GM21528 (cell line): ENCODE measurements around the gene TRERF1.
"Not testable (repeated sequence)": the region's sequence is repeated elsewhere in the genome, so short reads cannot be mapped to it uniquely, and the experiment has no call there.

Experiments
- ATAC-seq: cut with Tn5 transposase; IDR thresholded peaks from one replicate; pipeline ENCODE4 v1.9.1; 2021; ENCODE audit warnings: mild to moderate bottlenecking, moderate library complexity; ENCODE audit not compliant: unreplicated experiment, low FRiP score

The TRERF1 gene

GRCh38 chr6:42451333-42452170 lies at the start of gene TRERF1:
Gene TRERF1 (minus strand): TSS chr6:42451926. CDS start chr6:42269590, 182,336 bp downstream.
- ATAC-seq, result no peak

- no peak for ATAC-seq
Measured at GRCh38 chr6:42498473-42499128, 46.9 kb upstream of the TRERF1 start.

GRCh38 chr6:42493914-42494539 lies 42.3 kb upstream of the TRERF1 start:
- no peak for ATAC-seq

GRCh38 chr6:42488129-42488528 lies 36.4 kb upstream of the TRERF1 start:
- ATAC-seq, result no peak

- ATAC-seq, result no peak
Measured at GRCh38 chr6:42484261-42484660, 32.5 kb upstream of the TRERF1 start.

GRCh38 chr6:42482174-42482573 lies 30.4 kb upstream of the TRERF1 start:
- ATAC-seq, result no peak

- ATAC-seq, result no peak
Measured at GRCh38 chr6:42471714-42472113, 20.0 kb upstream of the TRERF1 start.

GRCh38 chr6:42471142-42471541 lies 19.4 kb upstream of the TRERF1 start:
- ATAC-seq, result no peak

- ATAC-seq, result no peak
Measured at GRCh38 chr6:42468273-42468672, 16.5 kb upstream of the TRERF1 start.

GRCh38 chr6:42467651-42468050 lies 15.9 kb upstream of the TRERF1 start:
- no peak for ATAC-seq

GRCh38 chr6:42466470-42466869 lies 14.7 kb upstream of the TRERF1 start:
- not testable (repeated sequence) for ATAC-seq

GRCh38 chr6:42462474-42462972 lies 10.8 kb upstream of the TRERF1 start:
- no peak for ATAC-seq

- no peak for ATAC-seq
Measured at GRCh38 chr6:42460883-42461282, 9.2 kb upstream of the TRERF1 start.

- ATAC-seq, result no peak
Measured at GRCh38 chr6:42459888-42460287, 8.2 kb upstream of the TRERF1 start.

GRCh38 chr6:42454428-42454791 lies 2.7 kb upstream of the TRERF1 start:
- ATAC-seq, result no peak

- no peak for ATAC-seq
Measured at GRCh38 chr6:42453654-42454427, 2.1 kb upstream of the TRERF1 start.

- ATAC-seq, result peak; percentile 69
Measured at GRCh38 chr6:42453031-42453653, 1.4 kb upstream of the TRERF1 start.

GRCh38 chr6:42452171-42453030 lies 675 bp upstream of the TRERF1 start:
- ATAC-seq, result peak; percentile 23
